NCI-H1417 (cell line): ENCODE results near the gene VWA5B1.
"Not testable (repeated sequence)": the region's sequence is repeated elsewhere in the genome, so short reads cannot be mapped to it uniquely, and the experiment has no call there.

Source experiments
- DNase-seq, 3 experiments: peaks; one replicate each; lab custom pipeline; 2025; lab: John Stamatoyannopoulos, UW

Gene VWA5B1

DNA sequence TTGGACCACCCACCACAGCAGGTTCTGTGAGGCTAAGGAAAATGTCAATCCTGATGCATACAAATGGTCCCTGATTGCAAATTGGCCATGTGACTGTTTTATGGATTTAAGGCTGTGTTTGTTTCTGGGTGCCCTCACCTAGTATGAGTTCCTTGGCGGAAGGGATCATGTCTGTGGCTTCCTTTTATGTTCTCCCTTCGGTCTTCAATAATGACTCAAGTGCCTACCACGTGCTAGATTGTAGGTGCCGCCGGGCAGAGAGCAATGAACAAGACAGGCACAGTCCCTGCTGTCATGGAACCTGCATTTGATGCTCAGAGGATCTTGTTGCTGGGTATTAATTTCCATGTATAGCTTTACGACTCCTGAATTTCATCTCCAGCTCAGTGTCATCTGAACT, 9.8 kb upstream of the VWA5B1 start:
- DNase-seq = peak in 1 of 3 experiments; percentile 54

DNA sequence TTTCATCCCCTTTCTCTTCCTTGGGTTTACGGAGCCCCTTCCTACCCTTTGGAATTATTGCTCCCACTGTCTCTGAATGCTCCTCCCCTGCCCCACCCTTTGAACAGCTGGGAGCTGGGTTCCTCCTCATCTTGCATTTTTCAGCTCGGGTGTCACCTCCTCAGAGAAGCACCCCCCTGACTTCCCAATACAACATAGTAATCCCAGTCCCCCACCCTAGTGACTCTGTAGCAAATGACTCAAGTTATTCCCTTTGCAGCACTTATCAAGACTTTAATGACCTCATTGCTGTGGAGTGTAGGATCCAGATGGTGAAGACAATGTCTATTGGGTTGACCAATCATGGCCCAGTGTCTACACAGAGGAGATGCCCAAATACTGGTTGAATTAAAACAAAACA, 8.9 kb upstream of the VWA5B1 start:
- DNase-seq = no peak

DNA sequence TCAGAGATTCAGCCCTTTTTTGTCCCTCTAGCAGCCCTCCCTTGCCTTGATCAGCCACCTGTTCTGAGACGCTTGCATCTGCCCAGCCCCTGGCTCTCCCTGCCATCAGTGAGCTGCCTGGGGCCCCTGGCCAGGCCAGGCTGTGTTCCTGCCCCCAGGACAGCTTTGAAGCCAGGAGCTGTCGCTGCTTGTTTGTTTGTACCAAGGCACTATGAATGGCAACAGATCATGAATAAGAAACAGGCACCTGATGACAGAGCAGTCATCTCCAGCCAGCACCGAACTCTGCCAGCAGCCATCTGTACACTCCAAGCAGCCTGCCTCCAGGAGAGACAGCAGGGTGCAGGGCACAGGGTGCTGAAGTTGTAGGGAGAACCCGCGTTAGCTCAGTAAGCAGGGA, 8.1 kb upstream of the VWA5B1 start:
- DNase-seq = peak in 1 of 3 experiments; percentile 45

GRCh38 chr1:20284046-20284445, 6.6 kb upstream of the VWA5B1 start:
- DNase-seq = no peak

- DNase-seq = no peak
Observed at GRCh38 chr1:20284625-20285024, 6.0 kb upstream of the VWA5B1 start.

DNA sequence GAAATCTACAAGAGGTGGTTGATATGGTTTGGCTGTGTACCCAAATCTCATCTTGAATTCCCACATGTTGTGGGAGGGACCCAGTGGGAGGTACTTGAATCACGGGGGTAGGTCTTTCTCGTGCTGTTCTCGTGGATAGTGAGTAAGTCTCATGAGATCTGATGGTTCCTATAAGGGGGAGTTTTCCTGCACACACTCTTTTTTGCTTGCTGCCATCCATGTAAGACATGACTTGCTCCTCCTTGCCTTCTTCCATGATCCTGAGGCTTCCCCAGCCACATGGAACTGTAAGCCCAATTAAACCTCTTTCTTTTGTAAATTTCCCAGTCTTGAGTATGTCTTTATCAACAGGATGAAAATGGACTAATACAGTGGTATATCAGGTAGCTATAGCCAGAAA, 5.2 kb upstream of the VWA5B1 start:
- DNase-seq = no peak

GRCh38 chr1:20287696-20288095, 3.0 kb upstream of the VWA5B1 start:
- DNase-seq = not testable (repeated sequence)

DNA sequence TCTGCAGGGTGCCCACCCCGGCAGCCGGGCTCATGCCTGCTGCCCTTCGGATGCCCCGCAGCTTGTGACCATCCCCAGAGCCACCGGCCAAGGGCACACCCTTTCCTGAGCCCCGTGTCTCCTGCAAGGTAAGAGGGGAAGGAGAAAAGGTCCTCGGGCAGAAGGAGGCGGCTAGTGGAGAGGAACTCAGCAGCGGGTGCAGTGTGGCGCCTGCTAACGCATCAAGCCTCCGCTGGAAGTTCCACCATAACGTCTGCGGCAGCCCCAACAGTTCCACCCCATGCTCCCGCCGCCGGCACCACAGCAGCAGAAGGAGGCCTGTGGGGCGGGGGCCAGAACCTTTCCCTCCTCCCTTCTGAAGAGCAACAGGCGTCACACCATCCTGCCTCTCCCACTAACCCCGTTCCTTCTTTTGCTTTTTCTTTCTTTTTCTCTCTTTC, 990 bp downstream of the VWA5B1 start:
- peak in 2 of 3 experiments; percentile 46 to 62 for DNase-seq

GRCh38 chr1:20298626-20299025, 8.0 kb downstream of the VWA5B1 start:
- DNase-seq = no peak

- no peak for DNase-seq
Observed at GRCh38 chr1:20301463-20302107, 10.9 kb downstream of the VWA5B1 start.

DNA sequence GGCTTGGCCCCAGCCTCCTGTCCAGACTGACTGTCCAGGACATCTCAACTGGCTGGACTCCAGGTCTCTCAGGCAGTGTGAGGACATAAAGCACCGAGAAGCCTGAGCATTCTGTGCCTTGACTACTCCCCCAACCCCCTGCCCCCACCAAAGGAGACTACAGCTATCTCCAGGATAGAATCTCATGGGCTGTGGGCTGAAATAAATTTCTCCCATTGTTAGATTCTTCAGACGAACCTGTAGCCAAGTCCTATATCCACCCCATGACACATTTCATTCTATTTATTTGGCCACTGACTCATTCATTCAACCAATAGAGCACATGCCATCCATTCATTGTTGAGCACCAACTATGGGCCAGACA, 11.4 kb downstream of the VWA5B1 start:
- no peak for DNase-seq

DNA sequence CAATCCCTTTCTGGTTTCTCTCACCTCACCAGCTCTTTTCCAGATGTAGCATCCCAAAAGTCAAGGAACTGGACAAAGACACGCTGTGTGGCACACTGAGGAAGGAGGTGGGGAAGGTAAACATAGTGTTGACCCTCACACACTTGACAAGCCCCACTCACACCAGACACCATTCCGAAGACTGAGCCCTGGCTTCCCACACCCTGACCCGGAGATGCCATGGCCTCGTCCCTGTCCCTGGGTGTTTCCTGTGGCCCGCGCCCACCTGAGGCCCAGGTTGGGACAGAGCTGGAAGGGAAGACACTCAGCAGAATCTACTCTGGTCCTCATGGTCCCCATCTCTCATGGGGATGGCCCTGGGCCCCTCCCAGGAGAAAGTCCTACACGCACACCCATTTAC, 16.4 kb downstream of the VWA5B1 start:
- DNase-seq = no peak

DNA sequence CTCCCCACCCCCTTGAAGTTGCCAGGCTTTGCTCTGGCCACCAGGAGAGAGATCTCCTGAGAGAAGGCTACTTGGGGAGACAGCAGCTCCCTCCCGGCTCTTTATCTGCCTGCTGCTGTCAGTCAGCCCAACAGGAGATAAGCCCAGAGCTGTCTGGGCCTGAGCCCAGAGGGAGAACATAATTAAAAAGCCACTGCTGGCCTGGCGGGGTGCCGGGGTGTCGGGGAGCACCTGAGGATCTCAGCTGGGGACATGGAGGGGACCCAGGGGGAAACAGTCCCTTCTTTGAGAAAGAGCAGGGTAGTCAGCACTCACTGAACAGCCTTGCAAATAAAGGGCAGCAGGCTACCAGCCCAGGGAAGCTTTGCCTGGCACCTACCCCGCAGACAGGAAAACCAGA, 17.9 kb downstream of the VWA5B1 start:
- no peak for DNase-seq

DNA sequence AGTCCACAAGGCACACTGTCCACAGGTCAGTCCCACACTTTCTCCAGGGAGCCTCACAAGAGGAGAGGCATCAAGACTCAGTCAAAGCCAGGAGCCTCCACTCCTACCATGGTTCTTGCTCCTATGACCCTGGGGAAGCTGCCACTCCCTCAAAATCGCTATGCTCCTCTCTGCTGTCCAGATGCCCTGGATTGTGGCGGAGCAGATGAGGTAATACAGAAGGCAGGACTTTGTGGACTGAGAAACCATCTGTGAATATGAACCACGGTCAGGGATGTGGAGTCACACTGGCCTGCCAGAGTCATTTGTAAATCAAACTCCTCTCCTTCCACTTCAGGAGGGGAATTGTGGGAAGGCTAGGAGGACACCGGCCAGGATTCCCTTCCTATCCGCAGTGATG, 20.6 kb downstream of the VWA5B1 start:
- no peak for DNase-seq

GRCh38 chr1:20312310-20312709, 21.6 kb downstream of the VWA5B1 start:
- DNase-seq = no peak

DNA sequence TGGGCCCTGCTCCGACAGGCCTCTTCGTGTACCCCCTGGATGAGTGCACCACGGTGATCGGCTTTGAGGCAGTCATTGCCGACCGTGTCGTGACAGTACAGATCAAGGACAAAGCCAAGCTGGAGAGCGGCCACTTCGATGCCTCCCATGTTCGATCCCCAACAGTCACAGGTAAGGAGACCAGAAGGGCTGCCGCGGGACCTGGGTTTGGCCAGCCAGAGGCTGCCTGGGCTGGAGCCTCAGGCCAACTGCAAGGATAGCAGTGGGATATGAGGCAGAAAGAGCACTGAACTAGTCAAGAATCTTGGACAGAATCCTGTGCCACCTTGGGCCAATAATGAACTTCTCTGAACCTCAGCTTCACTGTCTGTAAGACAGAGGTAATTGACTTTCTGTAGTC, 22.1 kb downstream of the VWA5B1 start:
- DNase-seq = no peak

DNA sequence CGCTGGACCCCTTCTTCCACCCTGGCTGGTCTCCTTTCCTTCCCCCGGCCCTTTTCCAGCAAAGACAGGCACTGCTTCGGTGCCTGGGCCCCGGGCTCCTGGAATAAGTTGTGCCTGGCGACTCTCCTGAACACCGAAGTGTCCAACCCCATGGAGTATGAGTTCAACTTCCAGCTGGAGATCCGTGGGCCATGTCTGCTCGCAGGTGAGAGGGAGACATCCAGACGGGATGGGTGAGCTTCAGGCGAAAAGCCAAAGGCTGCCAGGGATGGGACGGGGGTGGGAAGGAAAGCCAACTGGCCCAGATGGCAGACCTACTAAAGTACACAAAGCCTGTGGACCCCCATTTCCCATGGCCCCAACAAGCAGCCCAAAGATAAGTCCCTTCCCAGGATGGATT, 26.8 kb downstream of the VWA5B1 start:
- DNase-seq = no peak

DNA sequence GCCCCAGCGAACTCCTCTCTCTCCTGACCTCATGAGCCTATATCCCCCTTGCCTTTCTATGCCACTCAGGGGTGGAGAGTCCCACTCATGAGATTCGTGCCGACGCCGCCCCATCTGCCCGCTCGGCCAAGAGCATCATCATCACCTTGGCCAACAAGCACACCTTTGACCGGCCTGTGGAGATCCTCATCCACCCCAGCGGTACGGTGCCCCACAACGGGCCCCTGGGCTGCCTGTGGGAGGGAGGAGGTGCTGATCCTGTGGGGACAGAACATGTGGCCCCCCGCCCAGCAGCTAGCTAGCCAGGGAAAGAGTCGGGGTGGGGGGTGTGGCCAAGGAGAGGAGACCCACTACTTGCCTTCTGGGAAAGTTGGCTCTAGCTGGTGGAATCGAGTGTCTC, 27.8 kb downstream of the VWA5B1 start:
- DNase-seq = no peak

DNA sequence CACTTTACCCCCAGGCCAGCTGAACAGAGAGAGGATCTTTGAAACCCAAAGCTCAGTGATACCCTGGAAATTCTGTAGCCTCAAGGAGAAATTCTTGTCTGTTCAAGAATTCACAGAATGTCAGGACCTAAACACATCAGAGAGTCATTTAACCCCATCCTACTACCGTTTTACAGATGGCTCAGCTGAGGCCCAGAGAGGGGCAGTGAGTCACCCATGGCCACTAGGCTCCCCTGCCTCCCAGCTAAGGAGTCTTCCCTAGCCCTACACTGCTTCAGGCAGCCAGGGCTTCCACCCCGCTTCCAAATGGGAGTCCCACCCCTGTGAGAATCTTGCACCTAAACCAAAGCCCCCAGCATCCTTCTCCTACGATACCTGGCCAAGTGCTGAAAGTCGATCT, 28.3 kb downstream of the VWA5B1 start:
- no peak for DNase-seq

GRCh38 chr1:20319456-20320220, 29.0 kb downstream of the VWA5B1 start:
- DNase-seq = no peak

GRCh38 chr1:20320704-20321103, 30.0 kb downstream of the VWA5B1 start:
- DNase-seq = no peak

- no peak for DNase-seq
Observed at GRCh38 chr1:20321573-20321972, 30.9 kb downstream of the VWA5B1 start.

GRCh38 chr1:20322081-20322824, 31.6 kb downstream of the VWA5B1 start:
- DNase-seq = no peak
